ENCODE results near the gene CENPS.
A peak's percentile ranks its signal among the peaks of the same experiment; 100 is the strongest.
"Not testable (repeated sequence)": the region's sequence is repeated elsewhere in the genome, so short reads cannot be mapped to it uniquely, and the experiment has no call there.

The CENPS gene

DNA sequence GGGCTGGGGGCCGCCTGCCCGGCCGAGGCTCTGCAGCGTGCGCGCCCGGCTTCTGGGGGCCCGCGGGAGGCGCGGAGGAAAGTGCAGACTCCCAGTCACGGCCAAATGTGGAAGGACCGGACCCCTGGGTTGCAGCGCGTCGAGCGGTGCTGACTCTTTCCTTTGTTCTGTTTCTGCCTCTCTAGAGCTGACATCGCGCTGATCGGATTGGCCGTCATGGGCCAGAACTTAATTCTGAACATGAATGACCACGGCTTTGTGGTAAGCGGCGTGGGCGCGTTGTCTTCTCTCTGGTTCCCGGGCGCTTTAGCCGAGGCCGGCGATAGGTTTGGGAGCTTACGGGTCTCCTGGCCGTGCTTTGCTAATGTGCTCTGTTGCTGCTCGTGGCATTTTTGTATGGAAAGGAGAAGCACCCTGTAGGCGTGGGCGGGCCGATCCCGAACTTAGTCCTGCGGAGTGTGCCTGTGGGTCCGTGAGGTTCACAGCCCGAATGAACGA is 30.7 kb upstream of the CENPS start:
- Mint-ChIP-seq H3K27me3 (no peaks in the 10 kb centered on the region), H3K36me3 (ENCODE audit: insufficient read depth) (peaks cover 17% of the 10 kb centered on the region), H3K4me3 (peak overlapping the region; percentile 90), H3K27ac (ENCODE audit: low read depth) (no peak overlapping the region), H3K4me1 (peaks cover 11% of the 10 kb centered on the region), H3K9me3 (no peaks in the 10 kb centered on the region)
- ATAC-seq (replicated peaks; ENCODE audit: extremely low read depth, poor library complexity, severe bottlenecking) (no peak), DNase-seq (ENCODE audit: low spot score in 2 of 2) (no peak)

GRCh38 chr1:10400013-10400412 is 30.2 kb upstream of the CENPS start:
- no peak for ATAC-seq (replicated peaks; ENCODE audit: extremely low read depth, poor library complexity, severe bottlenecking)
- peak overlapping the region; percentile 90 for H3K4me3 Mint-ChIP-seq
- H3K4me1 Mint-ChIP-seq: peaks cover 11% of the 10 kb centered on the region
- no peaks in the 10 kb centered on the region for H3K27me3 Mint-ChIP-seq
- DNase-seq (ENCODE audit: low spot score in 2 of 2): no peak
- no peak overlapping the region for H3K27ac Mint-ChIP-seq (ENCODE audit: low read depth)
- peaks cover 17% of the 10 kb centered on the region for H3K36me3 Mint-ChIP-seq (ENCODE audit: insufficient read depth)
- no peaks in the 10 kb centered on the region for H3K9me3 Mint-ChIP-seq

DNA sequence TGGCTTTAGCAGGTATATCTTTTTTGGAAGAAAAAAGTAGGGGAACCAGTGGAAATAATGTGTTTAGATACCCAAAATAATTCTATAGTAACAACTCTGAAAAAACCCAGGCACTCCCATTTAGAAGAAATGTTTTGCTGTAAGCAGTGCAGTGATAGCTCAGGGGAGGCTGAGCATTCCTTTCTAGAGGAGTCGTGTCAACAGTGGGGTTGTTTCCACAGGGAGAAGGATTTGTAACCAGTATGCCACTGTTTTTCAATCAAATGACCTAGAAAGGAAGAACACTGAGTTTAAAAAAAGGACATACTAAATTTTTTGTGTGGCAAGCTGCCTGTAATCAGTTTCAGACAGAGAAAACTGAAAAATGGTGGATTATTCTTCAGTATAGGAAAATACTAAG is 29.0 kb upstream of the CENPS start:
- Mint-ChIP-seq H3K36me3 (ENCODE audit: insufficient read depth) (peaks cover 19% of the 10 kb centered on the region), H3K27ac (ENCODE audit: low read depth) (no peak overlapping the region), H3K9me3 (no peaks in the 10 kb centered on the region), H3K4me1 (peaks cover 11% of the 10 kb centered on the region), H3K4me3 (no peak overlapping the region), H3K27me3 (no peaks in the 10 kb centered on the region)
- ATAC-seq (replicated peaks; ENCODE audit: extremely low read depth, poor library complexity, severe bottlenecking): no peak
- DNase-seq (ENCODE audit: low spot score in 2 of 2): no peak

DNA sequence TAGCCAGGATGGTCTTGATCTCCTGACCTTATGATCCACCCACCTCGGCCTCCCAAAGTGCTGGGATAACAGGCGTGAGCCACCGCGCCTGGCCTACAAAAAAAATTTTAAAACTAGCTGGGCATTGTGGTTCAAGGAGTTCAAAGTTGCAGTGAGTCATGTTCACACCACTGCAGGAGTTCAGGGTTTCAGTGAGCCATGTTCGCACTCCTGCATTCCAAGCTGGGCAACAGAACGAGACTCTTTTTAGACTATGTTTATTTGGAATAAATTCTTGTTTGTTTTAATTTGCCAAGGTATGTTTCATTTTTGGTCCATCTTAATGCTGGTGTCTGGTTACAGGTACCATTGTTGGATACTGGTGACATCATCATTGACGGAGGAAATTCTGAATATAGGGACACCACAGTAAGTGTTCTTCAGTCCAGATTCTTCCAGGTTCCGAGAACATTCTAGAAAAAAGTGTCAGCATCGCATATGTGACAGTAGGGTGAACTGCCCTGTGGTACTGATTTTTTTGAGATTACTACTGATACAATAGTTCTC is 27.4 kb upstream of the CENPS start:
- H3K4me3 Mint-ChIP-seq: no peak overlapping the region
- peaks cover 11% of the 10 kb centered on the region for H3K4me1 Mint-ChIP-seq
- H3K27me3 Mint-ChIP-seq: no peaks in the 10 kb centered on the region
- DNase-seq (ENCODE audit: low spot score in 2 of 2): no peak
- no peak for ATAC-seq (replicated peaks; ENCODE audit: extremely low read depth, poor library complexity, severe bottlenecking)
- no peak overlapping the region for H3K27ac Mint-ChIP-seq (ENCODE audit: low read depth)
- H3K9me3 Mint-ChIP-seq: no peaks in the 10 kb centered on the region
- peaks cover 27% of the 10 kb centered on the region for H3K36me3 Mint-ChIP-seq (ENCODE audit: insufficient read depth)

GRCh38 chr1:10407201-10407600 is 23.0 kb upstream of the CENPS start:
- Mint-ChIP-seq H3K4me3 (no peak overlapping the region), H3K36me3 (ENCODE audit: insufficient read depth) (peaks cover 36% of the 10 kb centered on the region), H3K27me3 (no peaks in the 10 kb centered on the region), H3K27ac (ENCODE audit: low read depth) (no peak overlapping the region), H3K9me3 (no peaks in the 10 kb centered on the region), H3K4me1 (no peaks in the 10 kb centered on the region)
- DNase-seq (ENCODE audit: low spot score in 2 of 2) (no peak), ATAC-seq (replicated peaks; ENCODE audit: extremely low read depth, poor library complexity, severe bottlenecking) (no peak)

DNA sequence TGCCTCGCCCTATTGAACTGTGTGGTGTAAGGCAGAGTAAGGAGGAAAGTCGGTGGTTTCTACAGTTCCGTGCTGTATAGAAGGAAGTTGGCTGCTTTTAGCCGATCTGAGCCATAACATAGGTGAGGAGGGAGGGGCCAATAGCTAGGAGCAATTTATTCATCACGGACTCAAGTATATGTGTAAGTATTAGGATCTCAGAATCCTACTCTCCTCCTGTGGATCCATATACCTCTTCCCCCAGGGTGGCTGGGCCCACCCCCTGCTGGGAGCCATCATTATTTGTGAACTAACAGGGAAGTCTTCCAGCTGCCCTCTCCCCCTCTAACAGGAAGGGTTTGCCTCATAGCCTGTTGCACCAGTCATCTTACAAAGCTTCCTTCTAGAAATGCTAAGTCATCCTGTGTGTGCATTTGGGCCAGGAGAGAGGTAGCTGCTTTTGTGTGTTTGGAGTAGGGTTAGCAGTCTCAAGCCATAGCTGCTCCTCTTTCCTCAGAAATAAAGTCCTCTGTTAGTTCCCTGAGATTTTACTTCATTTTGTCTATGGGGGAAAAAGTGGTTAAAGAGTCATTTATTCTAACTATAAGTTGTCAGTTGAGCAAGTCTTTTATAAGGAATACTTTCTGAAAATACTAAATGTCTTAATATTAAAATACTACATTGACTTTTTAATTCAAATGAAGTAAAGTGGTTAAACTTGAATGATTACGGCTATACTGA is 14.9 kb upstream of the CENPS start:
- Mint-ChIP-seq H3K4me1 (no peaks in the 10 kb centered on the region), H3K9me3 (no peaks in the 10 kb centered on the region), H3K36me3 (ENCODE audit: insufficient read depth) (peaks cover 51% of the 10 kb centered on the region), H3K27me3 (no peaks in the 10 kb centered on the region), H3K4me3 (no peak overlapping the region), H3K27ac (ENCODE audit: low read depth) (peak overlapping the region; percentile 55)
- no peak for ATAC-seq (replicated peaks; ENCODE audit: extremely low read depth, poor library complexity, severe bottlenecking)
- no peak for DNase-seq (ENCODE audit: low spot score in 2 of 2)

- H3K27me3 Mint-ChIP-seq; DNase-seq (ENCODE audit: low spot score in 2 of 2); H3K9me3 Mint-ChIP-seq; H3K27ac Mint-ChIP-seq (ENCODE audit: low read depth); ATAC-seq (replicated peaks; ENCODE audit: extremely low read depth, poor library complexity, severe bottlenecking); H3K4me3 Mint-ChIP-seq; H3K4me1 Mint-ChIP-seq: not testable (repeated sequence)
- peaks cover 52% of the 10 kb centered on the region for H3K36me3 Mint-ChIP-seq (ENCODE audit: insufficient read depth)
These were observed 14.3 kb upstream of the CENPS start for GRCh38 chr1:10415967-10416366.

- not testable (repeated sequence) for ATAC-seq (replicated peaks; ENCODE audit: extremely low read depth, poor library complexity, severe bottlenecking); H3K27ac Mint-ChIP-seq (ENCODE audit: low read depth)
- peaks cover 36% of the 10 kb centered on the region for H3K36me3 Mint-ChIP-seq (ENCODE audit: insufficient read depth)
These were observed 11.5 kb upstream of the CENPS start for GRCh38 chr1:10418741-10419140.

DNA sequence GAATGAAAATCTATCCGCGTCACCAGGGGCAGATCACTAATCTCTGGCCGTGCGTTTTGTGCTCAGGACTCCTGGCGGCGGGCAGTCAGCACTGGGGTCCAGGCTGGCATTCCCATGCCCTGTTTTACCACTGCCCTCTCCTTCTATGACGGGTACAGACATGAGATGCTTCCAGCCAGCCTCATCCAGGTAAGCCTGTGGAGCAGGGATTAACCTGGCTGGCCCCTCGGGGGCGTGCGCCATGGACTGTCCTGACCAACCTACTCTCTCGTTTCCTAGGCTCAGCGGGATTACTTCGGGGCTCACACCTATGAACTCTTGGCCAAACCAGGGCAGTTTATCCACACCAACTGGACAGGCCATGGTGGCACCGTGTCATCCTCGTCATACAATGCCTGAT is 10.9 kb upstream of the CENPS start:
- no peak overlapping the region for H3K27ac Mint-ChIP-seq (ENCODE audit: low read depth)
- ATAC-seq (replicated peaks; ENCODE audit: extremely low read depth, poor library complexity, severe bottlenecking) (no peak), DNase-seq (ENCODE audit: low spot score in 2 of 2) (no peak)
- no peak overlapping the region for H3K4me3 Mint-ChIP-seq
- H3K27me3 Mint-ChIP-seq: no peaks in the 10 kb centered on the region
- H3K36me3 Mint-ChIP-seq (ENCODE audit: insufficient read depth): peaks cover 33% of the 10 kb centered on the region
- no peaks in the 10 kb centered on the region for H3K9me3 Mint-ChIP-seq
- no peaks in the 10 kb centered on the region for H3K4me1 Mint-ChIP-seq

More at GRCh38 chr1:10418741-10419140, 11.5 kb upstream of the CENPS start:
- H3K27me3 Mint-ChIP-seq; H3K4me1 Mint-ChIP-seq; H3K9me3 Mint-ChIP-seq; DNase-seq (ENCODE audit: low spot score in 2 of 2); H3K4me3 Mint-ChIP-seq: not testable (repeated sequence)

DNA sequence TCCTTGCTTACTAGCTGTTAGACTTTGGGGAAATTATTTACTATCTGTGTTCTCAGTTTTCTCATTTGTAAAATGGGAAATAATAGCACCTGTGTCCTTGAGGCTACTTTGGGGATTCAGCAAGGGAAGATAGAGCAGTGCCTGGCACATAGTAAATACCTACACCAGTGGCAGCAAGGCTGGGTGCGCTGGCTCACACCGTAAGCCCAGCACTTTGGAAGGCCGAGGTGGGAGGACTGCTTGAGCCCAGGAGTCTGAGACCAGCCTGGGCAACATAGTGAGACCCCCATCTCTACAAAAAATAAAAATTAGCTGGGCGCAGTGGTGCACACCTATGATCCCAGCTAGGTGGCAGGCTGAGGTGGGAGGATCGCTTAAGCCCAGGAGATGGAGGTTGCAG is 8.6 kb upstream of the CENPS start:
- peaks cover 29% of the 10 kb centered on the region for H3K36me3 Mint-ChIP-seq (ENCODE audit: insufficient read depth)
- no peak overlapping the region for H3K4me3 Mint-ChIP-seq
- ATAC-seq (replicated peaks; ENCODE audit: extremely low read depth, poor library complexity, severe bottlenecking): no peak

GRCh38 chr1:10424034-10424433 is 6.2 kb upstream of the CENPS start:
- no peaks in the 10 kb centered on the region for H3K9me3 Mint-ChIP-seq
- H3K27me3 Mint-ChIP-seq: no peaks in the 10 kb centered on the region
- DNase-seq (ENCODE audit: low spot score in 2 of 2) (no peak), ATAC-seq (replicated peaks; ENCODE audit: extremely low read depth, poor library complexity, severe bottlenecking) (no peak)
- H3K4me3 Mint-ChIP-seq: no peak overlapping the region
- peaks cover 13% of the 10 kb centered on the region for H3K36me3 Mint-ChIP-seq (ENCODE audit: insufficient read depth)
- no peaks in the 10 kb centered on the region for H3K4me1 Mint-ChIP-seq
- H3K27ac Mint-ChIP-seq (ENCODE audit: low read depth): no peak overlapping the region

More for the DNA sequence above, 8.6 kb upstream of the CENPS start:
- H3K4me1 Mint-ChIP-seq: no peaks in the 10 kb centered on the region
- DNase-seq (ENCODE audit: low spot score in 2 of 2): no peak
- H3K27ac Mint-ChIP-seq (ENCODE audit: low read depth): no peak overlapping the region
- no peaks in the 10 kb centered on the region for H3K27me3 Mint-ChIP-seq
- no peaks in the 10 kb centered on the region for H3K9me3 Mint-ChIP-seq

- ATAC-seq (replicated peaks; ENCODE audit: extremely low read depth, poor library complexity, severe bottlenecking) (no peak), DNase-seq (ENCODE audit: low spot score in 2 of 2) (no peak)
- Mint-ChIP-seq H3K27ac (ENCODE audit: low read depth) (no peak overlapping the region), H3K9me3 (no peaks in the 10 kb centered on the region), H3K36me3 (ENCODE audit: insufficient read depth) (peaks cover 8% of the 10 kb centered on the region), H3K27me3 (no peaks in the 10 kb centered on the region), H3K4me1 (no peaks in the 10 kb centered on the region), H3K4me3 (no peak overlapping the region)
These were observed 5.6 kb upstream of the CENPS start for GRCh38 chr1:10424651-10425050.

- not testable (repeated sequence) for H3K27ac Mint-ChIP-seq (ENCODE audit: low read depth); H3K36me3 Mint-ChIP-seq (ENCODE audit: insufficient read depth); ATAC-seq (replicated peaks; ENCODE audit: extremely low read depth, poor library complexity, severe bottlenecking); DNase-seq (ENCODE audit: low spot score in 2 of 2); H3K4me3 Mint-ChIP-seq; H3K27me3 Mint-ChIP-seq; H3K9me3 Mint-ChIP-seq; H3K4me1 Mint-ChIP-seq
These were observed 4.3 kb upstream of the CENPS start for GRCh38 chr1:10425826-10426534.
